Activated B cell treated with CpG ODN at 0.5 μM for 24 hours (primary cell): ENCODE measurements around the gene SCTR. TPM values are rescaled to one million over a fixed set of nuclear protein-coding genes. Genes with fewer than 3 reads are reported as not detected.

Experiments used
- ATAC-seq: fragments of 200-7000 bp; cut with Tn5 transposase; one replicate; pipeline ENCODE4 v1.10.0; 2021; ENCODE audit warnings: low read depth, mild to moderate bottlenecking, moderate library complexity
- CTCF ChIA-PET: fragments of 350-600 bp; sonication (Branson Sonifier 250); formaldehyde crosslinking; loops from one replicate; lab custom pipeline; 2021; ENCODE audit warnings: antibody characterized with exemption; lab: Charles Lee
- POLR2A ChIA-PET: fragments of 350-600 bp; sonication (Branson Sonifier 250); formaldehyde crosslinking; loops from one replicate; lab custom pipeline; 2021; ENCODE audit warnings: antibody characterized with exemption; lab: Charles Lee
- DNase-seq: peaks from one replicate; pipeline ENCODE4 v3.0.0; 2022
- H3K27ac Mint-ChIP-seq: one replicate; pipeline ENCODE4 v1.8.0; 2020; ENCODE audit warnings: mixed read lengths
- H3K27me3 Mint-ChIP-seq: one replicate; pipeline ENCODE4 v1.8.0; 2021; ENCODE audit warnings: mixed read lengths
- H3K36me3 Mint-ChIP-seq: one replicate; pipeline ENCODE4 v1.8.0; 2021; ENCODE audit warnings: low read depth, mixed read lengths
- H3K4me1 Mint-ChIP-seq: one replicate; pipeline ENCODE4 v1.8.0; 2021; ENCODE audit warnings: mixed read lengths
- H3K4me3 Mint-ChIP-seq: one replicate; pipeline ENCODE4 v1.8.0; 2020; ENCODE audit warnings: mild to moderate bottlenecking, mixed read lengths
- H3K9me3 Mint-ChIP-seq: one replicate; pipeline ENCODE4 v1.8.0; 2020; ENCODE audit warnings: mixed read lengths
- CTCF ChIP-seq: fragments of 200-600 bp; IDR thresholded peaks from one replicate; pipeline ENCODE4 v1.8.0; 2022; ENCODE audit warnings: antibody characterized with exemption, mild to moderate bottlenecking
- intact Hi-C: fragments of 100-400 bp; cut with micrococcal nuclease; formaldehyde crosslinking; loops from one replicate; pipeline ENCODE4 v1.15.1; 2024
- total RNA-seq: library from RNA; stranded (reverse); gene quantifications from 2 replicates; pipeline ENCODE4 v1.2.3, GENCODE V29; 2022

SCTR gene
- total RNA-seq, 1 donor from 2014 or later: not detected

- CTCF ChIA-PET: no interaction called here
- H3K27me3 Mint-ChIP-seq: peaks cover 56% of the 10 kb centered on the region
- POLR2A ChIA-PET: no interaction called here
- ATAC-seq (no peak), DNase-seq (no peak)
- TF ChIP-seq CTCF: no peak
- H3K4me1 Mint-ChIP-seq: peaks cover 11% of the 10 kb centered on the region
- no peak overlapping the region for H3K27ac Mint-ChIP-seq
- H3K4me3 Mint-ChIP-seq: no peak overlapping the region
- intact Hi-C loops: no loop called here
- H3K36me3 Mint-ChIP-seq: no peaks in the 10 kb centered on the region
- H3K9me3 Mint-ChIP-seq: peaks cover 5% of the 10 kb centered on the region
Observed at GRCh38 chr2:119426396-119426675, 97.9 kb downstream of the SCTR start.

- ChIA-PET CTCF (no interaction called here), POLR2A (no interaction called here)
- Mint-ChIP-seq H3K27ac (no peak overlapping the region), H3K4me1 (peaks cover 6% of the 10 kb centered on the region), H3K9me3 (peaks cover 5% of the 10 kb centered on the region), H3K36me3 (no peaks in the 10 kb centered on the region), H3K27me3 (peaks cover 56% of the 10 kb centered on the region), H3K4me3 (no peak overlapping the region)
- intact Hi-C loops: no loop called here
- TF ChIP-seq CTCF: no peak
- DNase-seq: no peak
- ATAC-seq: no peak
Observed at GRCh38 chr2:119425620-119426395, 98.5 kb downstream of the SCTR start.

- Mint-ChIP-seq H3K36me3 (no peaks in the 10 kb centered on the region), H3K27ac (no peak overlapping the region), H3K4me1 (no peaks in the 10 kb centered on the region), H3K27me3 (peaks cover 56% of the 10 kb centered on the region), H3K4me3 (no peak overlapping the region), H3K9me3 (peaks cover 5% of the 10 kb centered on the region)
- ATAC-seq: no peak
- POLR2A ChIA-PET: no interaction called here
- intact Hi-C loops: no loop called here
- TF ChIP-seq CTCF: no peak
- CTCF ChIA-PET: no interaction called here
- no peak for DNase-seq
Observed at GRCh38 chr2:119425119-119425405, 99.2 kb downstream of the SCTR start.

GRCh38 chr2:119424284-119425118 is 99.8 kb downstream of the SCTR start:
- POLR2A ChIA-PET: no interaction called here
- H3K4me1 Mint-ChIP-seq: no peaks in the 10 kb centered on the region
- intact Hi-C loops: no loop called here
- ATAC-seq (no peak), DNase-seq (no peak)
- H3K9me3 Mint-ChIP-seq: peaks cover 5% of the 10 kb centered on the region
- no peaks in the 10 kb centered on the region for H3K36me3 Mint-ChIP-seq
- CTCF ChIA-PET: no interaction called here
- TF ChIP-seq CTCF: no peak
- H3K27ac Mint-ChIP-seq: no peak overlapping the region
- peaks cover 60% of the 10 kb centered on the region for H3K27me3 Mint-ChIP-seq
- H3K4me3 Mint-ChIP-seq: no peak overlapping the region

- ATAC-seq (no peak), DNase-seq (no peak)
- Mint-ChIP-seq H3K4me3 (no peak overlapping the region), H3K27ac (no peak overlapping the region), H3K36me3 (no peaks in the 10 kb centered on the region), H3K27me3 (peaks cover 57% of the 10 kb centered on the region), H3K4me1 (no peaks in the 10 kb centered on the region), H3K9me3 (peaks cover 5% of the 10 kb centered on the region)
- no peak for TF ChIP-seq CTCF
- ChIA-PET POLR2A (no interaction called here), CTCF (no interaction called here)
- intact Hi-C loops: no loop called here
Observed at GRCh38 chr2:119423811-119424210, 100.5 kb downstream of the SCTR start.
